ENCODE results near the gene UBTD2. TPM values are rescaled to one million over a fixed set of nuclear protein-coding genes. Genes with fewer than 3 reads are reported as not detected.
A peak's percentile ranks its signal among the peaks of the same experiment; 100 is the strongest.
"Not testable (repeated sequence)": the region's sequence is repeated elsewhere in the genome, so short reads cannot be mapped to it uniquely, and the experiment has no call there.

UBTD2 gene
- total and polyA plus RNA-seq, 9 donors: 48.8 to 79.8 (median 61.2) TPM

- no peaks in the 10 kb centered on the region for H3K27me3 ChIP-seq (ENCODE audit: control insufficient read depth, insufficient read depth, low read length)
- DNase-seq: no peak
- no peaks in the 10 kb centered on the region for H3K36me3 ChIP-seq (ENCODE audit: control insufficient read depth, insufficient read depth, low read length)
- H3K27ac ChIP-seq (ENCODE audit: low read length): no peak overlapping the region
- no peak overlapping the region for H3K4me3 ChIP-seq (ENCODE audit: low read length)
- H3K9me3 ChIP-seq (replicated peaks; ENCODE audit: control insufficient read depth, low read depth, low read length): no peaks in the 10 kb centered on the region
- no peaks in the 10 kb centered on the region for H3K4me1 ChIP-seq (ENCODE audit: control insufficient read depth, insufficient read depth, low read length)
- WGBS (ENCODE audit: insufficient coverage): no CpG with 5 or more reads among the region's 2 CpGs
Observed at GRCh38 chr5:172293745-172294342, 10.3 kb upstream of the UBTD2 start.

DNA sequence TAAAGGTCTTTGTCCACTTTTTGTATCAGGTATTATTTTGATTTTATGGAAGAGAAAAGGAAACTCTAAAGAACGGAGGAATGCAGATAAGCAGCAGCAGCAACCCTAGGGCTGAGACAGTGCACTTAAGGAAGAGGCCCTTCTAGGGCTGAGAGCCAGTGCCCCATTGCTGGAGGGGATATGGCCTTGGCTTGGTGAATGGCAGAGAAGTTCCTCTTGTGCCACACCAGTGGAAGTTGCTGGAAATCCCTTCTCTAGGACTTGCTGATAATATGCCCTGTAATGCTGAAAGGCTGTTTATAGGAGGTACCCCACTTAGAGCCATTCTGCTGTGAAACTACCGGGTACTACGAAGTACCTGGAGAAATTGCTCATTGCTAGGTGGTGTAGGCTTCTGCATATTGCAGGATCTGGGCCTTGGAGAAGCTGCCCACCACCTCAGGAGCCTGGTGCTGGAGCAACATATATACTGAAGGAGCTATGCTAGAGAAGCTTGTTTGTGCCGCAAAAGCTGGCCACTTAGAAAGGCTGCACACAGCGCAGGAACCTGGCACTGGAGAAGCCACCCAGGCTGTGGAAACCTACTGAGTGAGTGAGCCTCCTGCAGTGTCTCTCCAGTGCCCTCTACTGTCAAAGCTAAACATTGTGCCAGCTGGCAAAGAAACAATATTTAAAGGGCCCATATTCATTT lies 9.6 kb upstream of the UBTD2 start:
- H3K27me3 ChIP-seq (ENCODE audit: control insufficient read depth, insufficient read depth, low read length): no peaks in the 10 kb centered on the region
- no peak overlapping the region for H3K4me3 ChIP-seq (ENCODE audit: low read length)
- 58% methylated on average over 5 of the region's 5 CpGs for WGBS (ENCODE audit: insufficient coverage)
- H3K9me3 ChIP-seq (replicated peaks; ENCODE audit: control insufficient read depth, low read depth, low read length): no peaks in the 10 kb centered on the region
- no peak overlapping the region for H3K27ac ChIP-seq (ENCODE audit: low read length)
- H3K36me3 ChIP-seq (ENCODE audit: control insufficient read depth, insufficient read depth, low read length): no peaks in the 10 kb centered on the region
- no peaks in the 10 kb centered on the region for H3K4me1 ChIP-seq (ENCODE audit: control insufficient read depth, insufficient read depth, low read length)
- peak; percentile 83 for DNase-seq

GRCh38 chr5:172291837-172292236 lies 8.3 kb upstream of the UBTD2 start:
- H3K27me3 ChIP-seq (ENCODE audit: control insufficient read depth, insufficient read depth, low read length); H3K36me3 ChIP-seq (ENCODE audit: control insufficient read depth, insufficient read depth, low read length); H3K4me3 ChIP-seq (ENCODE audit: low read length); H3K4me1 ChIP-seq (ENCODE audit: control insufficient read depth, insufficient read depth, low read length); DNase-seq; H3K9me3 ChIP-seq (replicated peaks; ENCODE audit: control insufficient read depth, low read depth, low read length); H3K27ac ChIP-seq (ENCODE audit: low read length): not testable (repeated sequence)
- 0% methylated on average over 1 of the region's 5 CpGs for WGBS (ENCODE audit: insufficient coverage)

GRCh38 chr5:172288465-172288864 lies 4.9 kb upstream of the UBTD2 start:
- Histone ChIP-seq H3K36me3 (ENCODE audit: control insufficient read depth, insufficient read depth, low read length) (no peaks in the 10 kb centered on the region), H3K27me3 (ENCODE audit: control insufficient read depth, insufficient read depth, low read length) (no peaks in the 10 kb centered on the region), H3K9me3 (replicated peaks; ENCODE audit: control insufficient read depth, low read depth, low read length) (no peaks in the 10 kb centered on the region), H3K4me1 (ENCODE audit: control insufficient read depth, insufficient read depth, low read length) (peaks cover 9% of the 10 kb centered on the region), H3K27ac (ENCODE audit: low read length) (no peak overlapping the region), H3K4me3 (ENCODE audit: low read length) (no peak overlapping the region)
- no peak for DNase-seq
- WGBS (ENCODE audit: insufficient coverage): no CpG with 5 or more reads among the region's 4 CpGs

- H3K27ac ChIP-seq (ENCODE audit: low read length); H3K27me3 ChIP-seq (ENCODE audit: control insufficient read depth, insufficient read depth, low read length); H3K4me3 ChIP-seq (ENCODE audit: low read length); H3K36me3 ChIP-seq (ENCODE audit: control insufficient read depth, insufficient read depth, low read length); DNase-seq; H3K9me3 ChIP-seq (replicated peaks; ENCODE audit: control insufficient read depth, low read depth, low read length); H3K4me1 ChIP-seq (ENCODE audit: control insufficient read depth, insufficient read depth, low read length): not testable (repeated sequence)
- 100% methylated on average over 2 of the region's 3 CpGs for WGBS (ENCODE audit: insufficient coverage)
Observed at GRCh38 chr5:172287140-172287539, 3.6 kb upstream of the UBTD2 start.

DNA sequence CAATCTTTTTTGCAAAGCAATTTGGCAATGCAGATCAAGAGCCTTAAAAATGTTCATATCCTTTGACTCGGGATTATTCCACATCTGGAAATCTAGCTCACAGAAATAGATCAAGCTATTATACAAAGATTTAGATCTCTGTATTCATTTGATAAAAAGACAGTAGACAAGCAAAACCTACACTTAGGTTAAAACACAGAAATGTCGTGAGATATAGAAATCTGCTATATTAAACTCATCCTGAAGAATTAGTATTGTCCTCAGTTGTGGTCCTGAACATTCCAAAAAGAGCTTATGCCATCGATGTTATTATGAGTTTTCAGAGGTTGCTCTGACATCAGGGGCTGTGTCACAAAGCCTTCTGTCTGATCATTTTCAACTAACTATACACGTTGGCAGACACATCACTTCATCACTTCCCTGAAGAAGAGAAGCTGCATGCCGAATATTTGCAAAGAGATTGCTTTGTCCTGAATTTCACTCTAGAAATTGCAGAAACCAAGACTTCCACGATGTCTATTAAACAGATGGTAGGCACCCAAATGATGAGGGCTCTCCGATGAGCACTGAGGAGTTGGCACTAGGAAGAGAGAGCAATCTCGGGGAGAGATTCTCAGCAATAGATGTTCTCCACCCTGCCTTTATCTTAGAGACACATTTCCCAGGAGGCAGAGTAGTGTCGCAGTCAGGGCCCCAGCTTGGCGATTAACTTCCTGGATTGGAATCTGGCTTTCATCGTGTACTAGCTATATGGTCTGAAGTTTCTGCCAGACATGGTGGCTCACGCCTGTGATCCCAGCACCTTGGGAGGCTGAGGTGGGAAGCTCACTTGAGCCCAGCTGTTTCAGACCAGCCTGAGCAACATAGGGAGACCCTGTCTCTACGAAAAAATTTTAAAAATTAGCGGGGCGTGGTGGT lies 1.9 kb upstream of the UBTD2 start:
- Histone ChIP-seq H3K4me3 (ENCODE audit: low read length) (no peak overlapping the region), H3K36me3 (ENCODE audit: control insufficient read depth, insufficient read depth, low read length) (no peaks in the 10 kb centered on the region), H3K4me1 (ENCODE audit: control insufficient read depth, insufficient read depth, low read length) (peaks cover 14% of the 10 kb centered on the region), H3K9me3 (replicated peaks; ENCODE audit: control insufficient read depth, low read depth, low read length) (no peaks in the 10 kb centered on the region), H3K27ac (ENCODE audit: low read length) (peak overlapping the region; percentile 98), H3K27me3 (ENCODE audit: control insufficient read depth, insufficient read depth, low read length) (no peaks in the 10 kb centered on the region)
- peak; percentile 28 for DNase-seq
- 59% methylated on average over 6 of the region's 15 CpGs for WGBS (ENCODE audit: insufficient coverage)

DNA sequence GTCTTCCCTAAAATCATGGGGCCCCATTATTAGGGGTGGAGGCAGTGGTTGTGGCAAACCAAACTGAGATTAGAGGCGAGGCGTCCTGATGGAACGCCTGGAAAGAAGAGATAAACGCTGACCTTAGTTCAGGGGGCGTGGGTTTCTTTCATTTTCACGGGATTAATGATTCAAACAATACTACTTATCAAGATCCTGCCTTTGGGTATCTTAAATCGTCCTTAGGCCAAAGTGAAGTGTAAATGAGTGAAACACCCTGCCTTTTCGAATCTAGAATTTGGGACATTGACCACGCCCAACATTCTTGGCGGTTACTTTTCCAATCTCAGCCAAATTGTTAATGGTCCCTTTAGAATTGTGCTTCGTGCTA lies 1.0 kb upstream of the UBTD2 start:
- Histone ChIP-seq H3K27ac (ENCODE audit: low read length) (peak overlapping the region; percentile 98), H3K36me3 (ENCODE audit: control insufficient read depth, insufficient read depth, low read length) (no peaks in the 10 kb centered on the region), H3K9me3 (replicated peaks; ENCODE audit: control insufficient read depth, low read depth, low read length) (no peaks in the 10 kb centered on the region), H3K4me3 (ENCODE audit: low read length) (peak overlapping the region; percentile 84), H3K4me1 (ENCODE audit: control insufficient read depth, insufficient read depth, low read length) (peaks cover 14% of the 10 kb centered on the region), H3K27me3 (ENCODE audit: control insufficient read depth, insufficient read depth, low read length) (no peaks in the 10 kb centered on the region)
- no CpG with 5 or more reads among the region's 11 CpGs for WGBS (ENCODE audit: insufficient coverage)
- peak; percentile 75 for DNase-seq

DNA sequence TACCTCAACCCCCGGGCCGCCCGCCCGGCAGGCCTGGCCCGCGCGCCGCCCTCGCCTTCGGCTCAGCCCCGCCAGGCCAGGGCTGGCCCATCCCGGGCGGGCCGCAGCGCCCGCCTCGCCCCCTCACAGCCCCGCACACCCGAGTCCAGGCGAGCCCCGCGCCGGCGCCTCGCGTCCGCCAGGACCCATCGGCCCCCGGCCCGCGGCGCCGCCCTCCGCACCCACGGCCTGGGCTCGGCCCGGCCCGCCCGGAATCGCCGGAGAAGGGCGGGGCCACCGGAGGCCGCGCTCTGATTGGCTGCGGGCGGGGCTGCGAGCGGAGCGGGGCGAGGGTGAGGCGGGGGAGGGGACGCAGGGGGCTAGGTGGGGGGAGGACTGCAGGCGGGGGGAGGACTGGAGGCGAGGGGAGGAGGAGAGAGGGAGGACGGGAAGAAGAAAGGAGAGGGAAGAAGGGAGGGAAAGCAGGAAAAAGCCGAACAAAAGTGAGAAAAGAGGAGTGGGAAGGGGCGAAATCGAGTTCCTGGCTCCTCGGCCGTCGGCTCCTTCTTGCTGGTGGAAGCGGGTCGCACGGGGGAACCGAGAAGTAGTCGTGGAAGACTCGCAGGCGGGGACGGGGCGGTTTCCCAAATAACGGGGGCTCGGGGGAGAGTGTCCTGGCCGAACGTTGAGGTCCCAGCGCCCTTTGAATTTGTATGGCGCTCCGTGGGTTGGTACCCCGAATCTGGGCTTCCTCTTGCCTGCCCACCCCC lies 472 bp upstream of the UBTD2 start:
- under 1% methylated on average over 61 of the region's 79 CpGs for WGBS (ENCODE audit: insufficient coverage)
- Histone ChIP-seq H3K36me3 (ENCODE audit: control insufficient read depth, insufficient read depth, low read length) (no peaks in the 10 kb centered on the region), H3K4me1 (ENCODE audit: control insufficient read depth, insufficient read depth, low read length) (peaks cover 14% of the 10 kb centered on the region), H3K27me3 (ENCODE audit: control insufficient read depth, insufficient read depth, low read length) (no peaks in the 10 kb centered on the region), H3K27ac (ENCODE audit: low read length) (peak overlapping the region; percentile 98), H3K9me3 (replicated peaks; ENCODE audit: control insufficient read depth, low read depth, low read length) (no peaks in the 10 kb centered on the region), H3K4me3 (ENCODE audit: low read length) (peak overlapping the region; percentile 84)
- DNase-seq: peak; percentile 97

DNA sequence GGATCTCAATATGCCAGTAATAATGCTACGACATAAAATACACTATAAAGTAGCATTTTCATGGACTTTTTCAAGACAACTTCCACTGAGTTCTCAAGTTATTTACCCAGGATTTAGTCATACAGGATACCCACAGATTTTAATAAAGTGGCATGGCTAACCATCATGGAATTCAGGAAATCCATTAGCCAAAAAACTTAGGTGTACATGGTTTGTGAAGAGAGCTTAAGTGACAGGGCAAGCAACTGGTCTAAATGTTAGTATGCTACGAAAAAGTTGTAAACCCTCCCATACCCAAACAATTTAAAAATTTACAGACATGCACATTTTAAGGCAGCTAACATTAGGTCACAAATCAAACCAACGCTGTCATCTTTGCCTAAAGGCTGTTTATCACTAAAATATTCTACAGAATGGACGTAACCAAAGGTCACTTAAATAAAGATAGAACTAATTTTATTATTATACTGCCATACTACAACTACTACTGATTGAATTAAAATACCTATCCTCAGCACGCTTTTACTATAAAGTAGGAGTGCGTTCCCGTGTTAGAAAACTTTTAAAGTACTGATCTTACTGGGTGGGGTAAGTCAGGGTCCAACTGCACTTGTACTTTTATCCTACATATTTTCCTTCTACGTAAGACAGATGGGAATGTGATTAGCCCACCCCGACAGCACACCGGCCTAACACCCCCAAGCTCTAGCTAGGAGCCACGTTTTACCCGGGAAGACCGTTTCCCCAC lies 1.1 kb downstream of the UBTD2 start:
- Histone ChIP-seq H3K27ac (ENCODE audit: low read length) (peak overlapping the region; percentile 97), H3K4me1 (ENCODE audit: control insufficient read depth, insufficient read depth, low read length) (peaks cover 14% of the 10 kb centered on the region), H3K27me3 (ENCODE audit: control insufficient read depth, insufficient read depth, low read length) (no peaks in the 10 kb centered on the region), H3K9me3 (replicated peaks; ENCODE audit: control insufficient read depth, low read depth, low read length) (no peaks in the 10 kb centered on the region), H3K4me3 (ENCODE audit: low read length) (peak overlapping the region; percentile 93), H3K36me3 (ENCODE audit: control insufficient read depth, insufficient read depth, low read length) (no peaks in the 10 kb centered on the region)
- no peak for DNase-seq
- 0% methylated on average over 5 of the region's 13 CpGs for WGBS (ENCODE audit: insufficient coverage)
